Frontal cortex (tissue), 4 donors: ENCODE measurements around the gene ANKRD13D. TPM values are rescaled to one million over a fixed set of nuclear protein-coding genes. Genes with fewer than 3 reads are reported as not detected.
"Not testable (repeated sequence)": the region's sequence is repeated elsewhere in the genome, so short reads cannot be mapped to it uniquely, and the experiment has no call there.

Source experiments
- DNase-seq, 2 donors: peaks; one replicate each; pipeline ENCODE4 v3.0.0; 2012; ENCODE audit warnings: low spot score in 2 of 2
- FAIRE-seq: peaks from 2 replicates; lab custom pipeline; 2012; peaks lifted over from hg19 to GRCh38; lab: Jason Lieb, UNC
- total RNA-seq: library from RNA; depleted of rRNA; stranded (reverse); fragments of >200 nt; gene quantifications from one replicate; pipeline ENCODE4 v1.2.3, GENCODE V29; 2014
- donor health status: control.
- donor health status: control.
- donor health status: control.

The ANKRD13D gene
- total RNA-seq, 1 donor from 2014 or later: 55.8 TPM

- DNase-seq (no peak), FAIRE-seq (no peak)
Observed at GRCh38 chr11:67313125-67313890, 24.2 kb downstream of the ANKRD13D start.

GRCh38 chr11:67314218-67314617 lies 25.1 kb downstream of the ANKRD13D start:
- DNase-seq: no peak
- no peak for FAIRE-seq

- DNase-seq: no peak
- FAIRE-seq: no peak
Observed at GRCh38 chr11:67315325-67315909, 26.3 kb downstream of the ANKRD13D start.

GRCh38 chr11:67316882-67317204 lies 27.7 kb downstream of the ANKRD13D start:
- DNase-seq: no peak
- FAIRE-seq: no peak

GRCh38 chr11:67317205-67317887 lies 28.2 kb downstream of the ANKRD13D start:
- DNase-seq (peak; percentile 98 to 99), FAIRE-seq (no peak)

- DNase-seq (no peak), FAIRE-seq (no peak)
Observed at GRCh38 chr11:67317888-67318555, 28.9 kb downstream of the ANKRD13D start.

GRCh38 chr11:67318876-67319275 lies 29.8 kb downstream of the ANKRD13D start:
- FAIRE-seq, DNase-seq: not testable (repeated sequence)

- FAIRE-seq (no peak), DNase-seq (no peak)
Observed at GRCh38 chr11:67320011-67320410, 30.9 kb downstream of the ANKRD13D start.

GRCh38 chr11:67320691-67321090 lies 31.6 kb downstream of the ANKRD13D start:
- DNase-seq (no peak), FAIRE-seq (no peak)

GRCh38 chr11:67321313-67321871 lies 32.3 kb downstream of the ANKRD13D start:
- no peak for DNase-seq
- FAIRE-seq: no peak

- DNase-seq: no peak
- FAIRE-seq: no peak
Observed at GRCh38 chr11:67322049-67322448, 32.9 kb downstream of the ANKRD13D start.

- DNase-seq (no peak), FAIRE-seq (no peak)
Observed at GRCh38 chr11:67323526-67323925, 34.4 kb downstream of the ANKRD13D start.

- DNase-seq (no peak), FAIRE-seq (no peak)
Observed at GRCh38 chr11:67332081-67332691, 43.1 kb downstream of the ANKRD13D start.

- FAIRE-seq: no peak
- no peak for DNase-seq
Observed at GRCh38 chr11:67337257-67337656, 48.2 kb downstream of the ANKRD13D start.

GRCh38 chr11:67344264-67344663 lies 55.2 kb downstream of the ANKRD13D start:
- no peak for DNase-seq
- no peak for FAIRE-seq

- DNase-seq (no peak), FAIRE-seq (no peak)
Observed at GRCh38 chr11:67345247-67345919, 56.3 kb downstream of the ANKRD13D start.

GRCh38 chr11:67345920-67346819 lies 57.1 kb downstream of the ANKRD13D start:
- DNase-seq (no peak), FAIRE-seq (no peak)

GRCh38 chr11:67347964-67348749 lies 59.1 kb downstream of the ANKRD13D start:
- DNase-seq: no peak
- FAIRE-seq: no peak
